H1 (cell line): ENCODE data around the gene ENTPD6. TPM values are rescaled to one million over a fixed set of nuclear protein-coding genes. Genes with fewer than 3 reads are reported as not detected.

Source experiments
- CTCF ChIA-PET: fragments of 300-600 bp; sonication (Branson Sonifier 250); formaldehyde crosslinking; loops from one replicate; lab custom pipeline; 2021; ENCODE audit not compliant: partially characterized antibody; lab: Charles Lee
- POLR2A ChIA-PET: fragments of 300-600 bp; sonication (Branson Sonifier 250); formaldehyde crosslinking; loops from one replicate; lab custom pipeline; 2021; ENCODE audit warnings: inconsistent platforms; ENCODE audit not compliant: partially characterized antibody; lab: Charles Lee
- DNase-seq, 2 experiments: peaks; one replicate each; pipeline versions ENCODE4 v3.0.0 to v3.0.0-alpha.2; 2010 to 2022; ENCODE audit warnings: low spot score in 2 of 2, low read depth in 1 of 2, mixed read lengths in 1 of 2
- FAIRE-seq: peaks from 2 replicates; lab custom pipeline; 2011; peaks lifted over from hg19 to GRCh38; lab: Jason Lieb, UNC
- H2AFZ ChIP-seq: 2 replicates; pipeline ENCODE4 v1.8.1; 2012; ENCODE audit warnings: low read length, inconsistent platforms
- H2AK5ac ChIP-seq: 2 replicates; pipeline ENCODE4 v1.6.1; 2013; ENCODE audit warnings: low read depth, low read length
- H2BK120ac ChIP-seq: replicated peaks from 2 replicates; pipeline ENCODE3; 2013; ENCODE audit warnings: low read depth, low read length, inconsistent platforms
- H2BK12ac ChIP-seq: 2 replicates; pipeline ENCODE4 v1.6.1; 2013; ENCODE audit warnings: low read depth, low read length
- H2BK15ac ChIP-seq: 2 replicates; pipeline ENCODE4 v1.6.1; 2013; ENCODE audit warnings: low read length
- H2BK20ac ChIP-seq: 2 replicates; pipeline ENCODE4 v1.6.1; 2013; ENCODE audit warnings: low read length
- H2BK5ac ChIP-seq: 2 replicates; pipeline ENCODE4 v1.6.1; 2013; ENCODE audit warnings: low read depth, low read length
- H3K14ac ChIP-seq: 2 replicates; pipeline ENCODE4 v1.6.1; 2013; ENCODE audit warnings: inconsistent platforms; ENCODE audit not compliant: insufficient read length
- H3K18ac ChIP-seq: 2 replicates; pipeline ENCODE4 v1.6.1; 2013; ENCODE audit warnings: low read length; ENCODE audit errors: extremely low read depth
- H3K23ac ChIP-seq: 2 replicates; pipeline ENCODE4 v1.6.1; 2013; ENCODE audit warnings: inconsistent platforms; ENCODE audit not compliant: insufficient read length
- H3K23me2 ChIP-seq: 2 replicates; pipeline ENCODE4 v1.6.1; 2013; ENCODE audit warnings: low read depth, low read length
- H3K27ac ChIP-seq: 2 replicates; pipeline ENCODE4 v1.6.1; 2011; ENCODE audit warnings: low read depth, low read length, inconsistent platforms
- H3K27me3 ChIP-seq, 4 experiments: replicated peaks in 1 of 4; 1 replicate in 1 of 4; 2 replicates in 3 of 4; pipeline versions ENCODE4 v1.6.1 to v1.8.1; 2011 to 2013; ENCODE audit warnings: low read length in 3 of 4, mild to moderate bottlenecking in 3 of 4, inconsistent platforms in 2 of 4, mixed read lengths in 2 of 4, moderate library complexity in 1 of 4; ENCODE audit not compliant: control insufficient read depth in 3 of 4, insufficient read depth in 3 of 4; ENCODE audit errors: extremely low read depth in 1 of 4
- H3K36me3 ChIP-seq, 4 experiments: 2 replicates each; pipeline versions ENCODE4 v1.6.1 to v1.8.1; 2011 to 2013; ENCODE audit warnings: mild to moderate bottlenecking in 4 of 4, low read length in 3 of 4, moderate library complexity in 2 of 4, control low read depth in 1 of 4, inconsistent platforms in 1 of 4; ENCODE audit not compliant: insufficient read depth in 4 of 4, control insufficient read depth in 2 of 4
- H3K4ac ChIP-seq: replicated peaks from 2 replicates; pipeline ENCODE3; 2013; ENCODE audit warnings: low read length, low read depth, mixed read lengths, inconsistent platforms; ENCODE audit not compliant: insufficient read length
- H3K4me1 ChIP-seq, 4 experiments: replicated peaks in 1 of 4; 1 replicate in 1 of 4; 2 replicates in 3 of 4; pipeline versions ENCODE4 v1.6.1 to v1.8.1; 2011 to 2013; ENCODE audit warnings: low read length in 3 of 4, inconsistent platforms in 2 of 4, mixed read lengths in 1 of 4; ENCODE audit not compliant: insufficient read depth in 4 of 4, control insufficient read depth in 3 of 4
- H3K4me2 ChIP-seq, 2 experiments: 2 replicates each; pipeline versions ENCODE4 v1.6.1 to v1.8.1; 2011 to 2013; ENCODE audit warnings: low read depth in 2 of 2, low read length in 2 of 2, control low read depth in 1 of 2, inconsistent platforms in 1 of 2, mild to moderate bottlenecking in 1 of 2; ENCODE audit not compliant: insufficient read depth in 1 of 2
- H3K4me3 ChIP-seq, 4 experiments: fragments of 200-600, 300-600 bp in 1 of 4; sonication (generic), shearing (Covaris generic), sonication (Bioruptor Twin) in 1 of 4; 2 replicates each; pipeline versions ENCODE4 v1.5.1 to v1.8.1; 2011 to 2016; ENCODE audit warnings: low read length in 4 of 4, low read depth in 3 of 4, control low read depth in 2 of 4, inconsistent platforms in 2 of 4, mild to moderate bottlenecking in 2 of 4, mixed read lengths in 1 of 4, moderate library complexity in 1 of 4; ENCODE audit not compliant: insufficient read depth in 2 of 4; ENCODE audit errors: extremely low read depth in 1 of 4
- H3K56ac ChIP-seq: replicated peaks from 2 replicates; pipeline ENCODE3; 2013; ENCODE audit warnings: low read depth, mild to moderate bottlenecking, mixed read lengths, low read length, inconsistent platforms; ENCODE audit not compliant: insufficient read length
- H3K79me1 ChIP-seq: 2 replicates; pipeline ENCODE4 v1.6.1; 2013; ENCODE audit warnings: low read depth, low read length, control low read depth
- H3K79me2 ChIP-seq, 2 experiments: 2 replicates each; pipeline versions ENCODE4 v1.6.1 to v1.8.1; 2012 to 2013; ENCODE audit warnings: low read length in 2 of 2, mild to moderate bottlenecking in 2 of 2, inconsistent platforms in 1 of 2; ENCODE audit not compliant: insufficient read depth in 2 of 2, control insufficient read depth in 1 of 2
- H3K9ac ChIP-seq, 4 experiments: replicated peaks in 1 of 4; 1 replicate in 1 of 4; 2 replicates in 3 of 4; pipeline versions ENCODE4 v1.6.1 to v1.8.1; 2011 to 2013; ENCODE audit warnings: low read depth in 3 of 4, low read length in 3 of 4, control low read depth in 2 of 4, mild to moderate bottlenecking in 2 of 4, moderate library complexity in 2 of 4, inconsistent platforms in 1 of 4; ENCODE audit errors: extremely low read depth in 1 of 4
- H3K9me3 ChIP-seq, 2 experiments: 2 replicates each; pipeline versions ENCODE4 v1.6.1 to v1.8.1; 2012 to 2013; ENCODE audit warnings: mild to moderate bottlenecking in 2 of 2, moderate library complexity in 2 of 2, control low read depth in 1 of 2, inconsistent platforms in 1 of 2, low read depth in 1 of 2, low read length in 1 of 2, mixed read lengths in 1 of 2; ENCODE audit not compliant: insufficient read depth in 2 of 2
- H4K20me1 ChIP-seq, 2 experiments: replicated peaks in 1 of 2; 2 replicates each; pipeline versions ENCODE3 to v1.8.1; 2011 to 2013; ENCODE audit warnings: inconsistent platforms in 2 of 2, low read length in 2 of 2, mild to moderate bottlenecking in 1 of 2; ENCODE audit not compliant: insufficient read depth in 2 of 2, control insufficient read depth in 1 of 2
- H4K5ac ChIP-seq: 2 replicates; pipeline ENCODE4 v1.6.1; 2013; ENCODE audit warnings: low read length, low read depth, mixed read lengths, inconsistent platforms; ENCODE audit not compliant: insufficient read length
- H4K8ac ChIP-seq: 2 replicates; pipeline ENCODE4 v1.8.0; 2013; ENCODE audit warnings: mild to moderate bottlenecking, moderate library complexity, low read length, inconsistent platforms; ENCODE audit not compliant: insufficient read depth; ENCODE audit errors: extremely low read depth
- H4K91ac ChIP-seq: replicated peaks from 2 replicates; pipeline ENCODE3; 2013; ENCODE audit warnings: low read length, mixed read lengths, inconsistent platforms; ENCODE audit not compliant: insufficient read length
- ASH2L ChIP-seq: fragments of 200-600, 300-600 bp; sonication (generic); IDR thresholded peaks from one replicate; pipeline ENCODE4 v1.7.1; 2017; ENCODE audit warnings: low read length
- BRCA1 ChIP-seq: IDR thresholded peaks from 2 replicates; pipeline ENCODE4 v1.6.1; 2012; ENCODE audit warnings: low read depth, low read length, improper control_type of control experiment
- CHD1 ChIP-seq: IDR thresholded peaks from 2 replicates; pipeline ENCODE4 v1.6.1; 2012; ENCODE audit warnings: low read depth, low read length, improper control_type of control experiment
- CTCF ChIP-seq, 3 experiments: IDR thresholded peaks; 1 replicate in 2 of 3; 2 replicates in 1 of 3; pipeline versions ENCODE4 v1.5.1 to v1.6.1; 2011; ENCODE audit warnings: low read length in 3 of 3, mild to moderate bottlenecking in 3 of 3, inconsistent platforms in 2 of 3, low read depth in 1 of 3, moderate library complexity in 1 of 3; ENCODE audit not compliant: insufficient read depth in 1 of 3; ENCODE audit errors: control extremely low read depth in 1 of 3
- EGR1 ChIP-seq: IDR thresholded peaks from 2 replicates; pipeline ENCODE4 v1.6.1; 2011; ENCODE audit warnings: low read depth, low read length, borderline replicate concordance
- GABPA ChIP-seq: IDR thresholded peaks from 2 replicates; pipeline ENCODE4 v1.6.1; 2011; ENCODE audit warnings: mild to moderate bottlenecking, low read length, moderate library complexity, borderline replicate concordance; ENCODE audit not compliant: insufficient read depth
- GTF2F1 ChIP-seq: IDR thresholded peaks from 2 replicates; pipeline ENCODE4 v1.6.1; 2012; ENCODE audit warnings: low read depth, low read length, improper control_type of control experiment, borderline replicate concordance
- KDM4A ChIP-seq: IDR thresholded peaks from one replicate; pipeline ENCODE4 v1.7.1; 2012; ENCODE audit warnings: low read depth, mild to moderate bottlenecking, moderate library complexity, low read length, inconsistent platforms; ENCODE audit not compliant: severe bottlenecking
- TEAD4 ChIP-seq: IDR thresholded peaks from 2 replicates; pipeline ENCODE4 v1.6.1; 2012; ENCODE audit warnings: low read depth, low read length, inconsistent platforms, mixed read lengths
- WGBS, 2 experiments: shearing (Covaris generic) in 1 of 2; methylation state at CpG; one replicate each; pipeline versions ENCODE4 v1.1.6 to v1.1.7; 2013 to 2015; ENCODE audit warnings: low lambda C conversion rate in 2 of 2, mixed read lengths in 2 of 2, inconsistent platforms in 1 of 2, low coverage in 1 of 2, missing lambda C conversion rate in 1 of 2; ENCODE audit not compliant: insufficient replicate concordance in 2 of 2, insufficient coverage in 1 of 2, insufficient read length in 1 of 2; ENCODE audit errors: extremely low coverage in 1 of 2, missing lambda C conversion rate in 1 of 2; 5-methylcytosine and 5-hydroxymethylcytosine counted together
- polyA plus RNA-seq, 7 experiments: library from polyadenylated mRNA; depleted of rRNA in 3 of 7; stranded (reverse) in 5 of 7; unstranded in 2 of 7; fragments of >200 nt in 5 of 7; fragments of 200-250 nt in 2 of 7; gene quantifications; 1 replicate in 5 of 7; 2 replicates in 1 of 7; 4 replicates in 1 of 7; pipeline versions ENCODE4 v1.2.1 to v1.2.3, GENCODE V29; 2011 to 2013; ENCODE audit warnings: missing spikeins in 2 of 7, mixed read lengths in 2 of 7
- total RNA-seq: library from RNA; stranded (reverse); fragmentation: NEBNext Ultra II Directional; extraction: Animal tissue kit (Norgen Biotek cat#: 25700); gene quantifications from 2 replicates; pipeline ENCODE4 v1.2.1, GENCODE V29; 2021

ENTPD6 gene
- total and polyA plus RNA-seq, 2 of the 8 experiments (the other 6 are each of a cell fraction or from before 2014, with no cell fraction given), result 47.8 to 57.3 TPM

GRCh38 chr20:25148181-25148981, 47.1 kb upstream of the ENTPD6 start:
- H3K4me2 ChIP-seq, result peak overlapping the region; percentile 58 to 78; a peak in 3 of 4 replicates
- WGBS, 2 experiments, result 34% methylated on average over 54 of the region's 61 CpGs; no CpG with 5 or more reads in 1 of the 2 experiments
- no peak overlapping the region for H2AK5ac ChIP-seq
- CTCF ChIA-PET, result interaction anchor here (0.9 to 1.4 kb wide), 7 partner anchors 8 to 111 kb away, joined by 3 to 6 read pairs (median 3); no protein-coding TSS in a partner anchor
- no peak overlapping the region for H3K23ac ChIP-seq
- DNase-seq, result peak in 1 of 2 experiments; percentile 59
- no peak overlapping the region for H2BK15ac ChIP-seq
- H3K27me3 ChIP-seq, result peaks cover 8 to 36% (median 32%) of the 10 kb centered on the region in 4 experiments
- no peak overlapping the region for H3K56ac ChIP-seq
- no peaks in the 10 kb centered on the region for H3K79me1 ChIP-seq
- H4K5ac ChIP-seq, result no peak overlapping the region
- H3K4me3 ChIP-seq, result peak overlapping the region; percentile 22 to 51 (median 29); a peak in 6 of 8 replicates
- H4K20me1 ChIP-seq, result no peaks in the 10 kb centered on the region
- peak overlapping the region; percentile 95 for H4K8ac ChIP-seq
- H2BK20ac ChIP-seq, result no peak overlapping the region
- H3K36me3 ChIP-seq, result no peaks in the 10 kb centered on the region
- POLR2A ChIA-PET, result interaction anchor here (1.2 kb wide), 1 partner anchor 259 kb away, joined by 3 read pairs; the partner anchor contains the start of gene GINS1
- FAIRE-seq, result no peak
- H3K9me3 ChIP-seq, result no peaks in the 10 kb centered on the region; a peak in 1 of 4 replicates
- H3K4ac ChIP-seq, result no peak overlapping the region
- H3K14ac ChIP-seq, result no peak overlapping the region
- H3K27ac ChIP-seq, result no peak overlapping the region
- no peak overlapping the region for H4K91ac ChIP-seq
- H2AFZ ChIP-seq, result peak overlapping the region; percentile 94
- H3K23me2 ChIP-seq, result no peaks in the 10 kb centered on the region
- H3K9ac ChIP-seq, result peak overlapping the region in 1 of 4 experiments; percentile 20; a peak in 2 of 7 replicates
- no peaks in the 10 kb centered on the region for H3K79me2 ChIP-seq
- no peak overlapping the region for H2BK120ac ChIP-seq
- H2BK5ac ChIP-seq, result 0 out of 2 replicates have a peak overlapping the region, but pooled peaks have one; percentile 21
- H3K18ac ChIP-seq, result no peak overlapping the region; the same call in 1 of the 2 replicates
- peaks cover 0 to 2% (median 0%) of the 10 kb centered on the region in 4 experiments; a peak in 3 of 7 replicates for H3K4me1 ChIP-seq
- 0 out of 2 replicates have a peak overlapping the region, but pooled peaks have one; percentile 63 for H2BK12ac ChIP-seq
- TF ChIP-seq ASH2L, result no peak
- TF ChIP-seq KDM4A, result peak; percentile 73
- TF ChIP-seq CHD1, result no peak
- TF ChIP-seq CTCF (IDR thresholded peaks at IDR 0.05; ENCODE audit: control extremely low read depth in 1 of 3, insufficient read depth in 1 of 3, low read depth in 1 of 3, low read length in 3 of 3), result no peak
- no peak for TF ChIP-seq TEAD4
- TF ChIP-seq EGR1, result no peak
- TF ChIP-seq BRCA1, result no peak
- 0 out of 2 replicates have a peak, but pooled peaks have one; percentile 13 for TF ChIP-seq GTF2F1
- no peak for TF ChIP-seq GABPA
